KOPT-K1 (cell line): ENCODE data around the gene ACER3.
"Not testable (repeated sequence)": the region's sequence is repeated elsewhere in the genome, so short reads cannot be mapped to it uniquely, and the experiment has no call there.

ENCODE experiments used
- H3K27ac ChIP-seq: fragments of 200-600 bp; sonication (generic); 2 replicates; pipeline ENCODE4 v1.5.1; 2016; ENCODE audit warnings: antibody characterized with exemption, mild to moderate bottlenecking, low read depth, low read length; ENCODE audit not compliant: poor library complexity, severe bottlenecking
- H3K36me3 ChIP-seq: fragments of 200-600 bp; sonication (generic); 2 replicates; pipeline ENCODE4 v1.5.1; 2017; ENCODE audit warnings: antibody characterized with exemption, mild to moderate bottlenecking, low read length, moderate library complexity; ENCODE audit not compliant: insufficient read depth
- H3K9me3 ChIP-seq: fragments of 200-600 bp; sonication (generic); 2 replicates; pipeline ENCODE4 v1.5.1; 2017; ENCODE audit warnings: antibody characterized with exemption, low read length, mild to moderate bottlenecking; ENCODE audit not compliant: insufficient read depth, poor library complexity, severe bottlenecking

Gene ACER3

DNA sequence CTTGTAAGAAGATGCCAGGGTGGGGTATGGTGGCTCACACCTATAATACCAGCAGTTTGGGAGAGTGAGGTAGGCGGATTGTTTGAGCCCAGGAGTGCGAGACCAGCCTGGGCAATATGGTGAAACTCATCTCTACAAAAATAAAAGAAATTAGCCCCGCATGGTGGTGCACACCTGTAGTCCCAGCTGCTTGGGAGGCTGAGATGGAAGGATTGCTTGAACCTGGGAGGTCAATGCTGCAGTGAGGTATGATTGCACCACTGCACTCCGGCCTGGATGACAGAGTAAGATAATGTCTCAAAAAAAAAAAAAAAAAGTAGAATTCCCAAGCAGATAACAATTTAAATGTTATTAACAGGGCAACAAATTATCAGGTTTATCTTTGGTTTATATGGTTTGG lies 20.2 kb downstream of the ACER3 start:
- Histone ChIP-seq H3K36me3 (no peaks in the 10 kb centered on the region), H3K27ac (no peak overlapping the region), H3K9me3 (no peaks in the 10 kb centered on the region)

DNA sequence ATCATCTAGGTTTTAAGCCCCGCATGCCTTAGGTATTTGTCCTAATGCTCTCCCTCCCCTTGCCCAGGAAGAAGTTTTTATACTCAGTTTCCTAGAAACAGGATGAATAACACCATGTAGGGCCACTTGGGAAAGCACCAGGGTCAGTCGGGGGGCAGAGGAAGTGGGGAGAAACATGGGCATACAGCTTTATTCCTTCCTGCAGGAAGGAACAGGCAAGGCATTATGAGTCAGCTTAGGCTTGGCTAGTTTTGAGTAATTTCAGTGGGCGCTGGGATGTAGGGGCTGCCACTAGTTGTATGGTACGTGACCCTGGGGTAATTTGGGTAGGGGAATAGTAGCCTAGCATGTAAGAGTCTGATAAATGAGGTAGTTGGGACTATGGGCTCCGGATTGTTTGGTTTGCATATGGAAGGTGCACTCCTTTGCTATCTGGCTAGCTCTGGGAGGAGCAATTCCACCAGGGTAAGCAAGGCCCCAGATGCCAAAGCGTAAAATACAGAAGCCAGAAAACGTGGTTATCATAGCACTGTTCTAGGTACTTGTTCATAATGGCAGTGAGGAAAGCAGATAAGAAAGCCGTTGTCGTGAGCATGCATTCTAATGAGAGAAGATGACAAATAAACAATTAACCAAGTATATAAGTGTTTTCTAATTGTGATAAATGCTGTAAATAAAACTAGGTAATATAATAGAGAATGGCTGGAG lies 24.8 kb downstream of the ACER3 start:
- Histone ChIP-seq H3K9me3 (no peaks in the 10 kb centered on the region), H3K36me3 (no peaks in the 10 kb centered on the region), H3K27ac (no peak overlapping the region)

DNA sequence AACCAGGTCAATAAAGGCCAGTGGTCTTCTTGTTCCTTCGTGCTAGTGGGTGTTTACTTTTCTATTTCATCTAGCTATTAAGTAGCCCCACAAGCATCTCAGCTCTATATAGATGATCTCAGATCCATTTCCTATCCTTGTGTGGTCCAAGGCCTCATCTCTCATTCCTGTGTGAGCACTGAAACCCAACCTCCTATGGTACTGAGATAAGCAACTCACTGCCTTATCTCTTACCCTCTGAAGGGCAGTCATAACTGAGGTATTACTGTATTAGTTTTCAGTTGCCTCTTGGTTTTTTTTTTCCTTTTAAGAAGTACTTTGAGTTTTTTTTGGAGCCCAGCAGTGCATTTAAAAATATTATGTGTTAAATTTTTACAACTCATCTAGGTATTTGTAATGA lies 28.3 kb downstream of the ACER3 start:
- no peak overlapping the region for H3K27ac ChIP-seq
- H3K36me3 ChIP-seq = no peaks in the 10 kb centered on the region
- no peaks in the 10 kb centered on the region for H3K9me3 ChIP-seq

DNA sequence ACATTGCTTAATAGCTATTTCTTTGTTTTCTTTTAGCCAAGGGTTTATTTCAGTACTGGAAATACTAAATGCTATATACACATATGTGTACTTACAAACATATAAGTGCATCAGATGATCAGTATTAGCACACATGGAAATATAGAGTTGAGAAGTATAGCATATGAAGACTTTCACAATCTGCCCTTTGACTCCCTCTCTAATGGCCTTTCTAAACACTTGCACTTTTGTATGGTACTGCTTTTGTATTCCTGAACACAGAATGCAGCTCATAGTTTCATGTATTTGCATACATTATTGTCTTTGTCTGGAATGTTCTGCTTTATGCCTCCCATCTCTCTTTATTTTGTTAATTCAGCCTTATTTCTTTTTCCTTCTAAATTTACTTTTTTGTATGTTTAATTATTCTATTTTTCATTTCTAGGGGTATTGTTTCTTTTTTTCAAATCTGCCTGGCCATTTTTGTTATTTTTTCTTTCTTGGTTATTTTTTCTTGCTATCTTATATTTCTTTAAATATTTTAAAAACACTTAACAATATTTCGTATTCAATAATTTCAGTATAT lies 28.8 kb downstream of the ACER3 start:
- no peaks in the 10 kb centered on the region for H3K9me3 ChIP-seq
- no peak overlapping the region for H3K27ac ChIP-seq
- H3K36me3 ChIP-seq = no peaks in the 10 kb centered on the region

DNA sequence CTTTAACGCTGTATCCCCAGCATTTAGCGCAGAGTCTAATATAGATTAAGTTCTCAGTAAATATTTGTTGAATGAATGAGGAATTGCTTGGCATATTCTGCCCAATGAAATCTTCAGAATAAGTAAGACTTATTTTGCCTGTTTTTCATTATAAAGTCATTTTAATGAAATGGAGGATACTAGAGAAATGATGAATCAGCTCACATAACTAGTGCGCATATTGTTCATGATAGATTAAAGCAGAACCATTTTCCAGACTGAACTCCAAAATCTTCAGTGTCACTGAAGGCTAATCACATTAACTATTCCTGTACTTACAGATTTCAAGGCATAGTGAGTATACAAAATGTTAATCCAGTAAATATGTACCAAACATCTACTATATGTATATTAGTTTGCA lies 29.6 kb downstream of the ACER3 start:
- Histone ChIP-seq H3K27ac (no peak overlapping the region), H3K9me3 (no peaks in the 10 kb centered on the region), H3K36me3 (no peaks in the 10 kb centered on the region)

DNA sequence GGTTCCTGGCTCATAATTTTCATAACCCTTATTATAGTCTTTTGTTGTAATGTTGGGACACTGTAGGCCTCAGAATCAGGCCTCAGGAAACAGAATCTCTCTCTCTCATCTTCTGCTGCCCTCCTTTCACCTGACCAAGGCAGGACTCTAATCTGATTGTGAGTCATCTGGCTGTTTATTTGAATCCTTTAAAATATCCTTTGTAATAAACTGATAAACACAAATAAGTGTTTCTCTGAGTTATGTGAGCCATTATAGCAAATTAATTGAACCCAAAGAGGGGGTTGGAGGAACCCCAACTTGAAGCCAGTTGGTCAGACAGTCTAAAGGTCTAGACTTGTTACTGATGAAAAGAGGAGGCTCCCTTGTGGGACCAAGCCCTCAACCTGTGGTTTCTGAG lies 30.6 kb downstream of the ACER3 start:
- Histone ChIP-seq H3K27ac (no peak overlapping the region), H3K36me3 (no peaks in the 10 kb centered on the region), H3K9me3 (no peaks in the 10 kb centered on the region)

DNA sequence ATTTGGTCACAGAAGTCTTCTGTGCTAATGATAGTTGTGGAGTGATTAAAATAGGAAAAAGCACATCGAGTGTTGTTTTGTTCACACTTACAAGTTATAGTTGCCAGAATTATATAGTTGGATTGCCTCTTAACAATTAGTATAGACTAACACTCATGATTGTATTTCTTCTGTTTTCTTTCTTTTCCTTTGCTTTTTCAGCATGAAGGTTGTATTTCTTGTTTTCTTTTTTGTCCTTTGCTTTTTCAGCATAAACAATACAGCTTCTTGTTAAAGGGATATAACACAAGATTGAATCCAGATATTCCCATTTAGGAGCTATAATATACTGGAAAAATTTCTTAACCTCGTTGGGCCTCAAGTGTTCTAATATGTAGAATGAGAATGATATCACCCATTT lies 31.1 kb downstream of the ACER3 start:
- Histone ChIP-seq H3K27ac (no peak overlapping the region), H3K36me3 (no peaks in the 10 kb centered on the region)

DNA sequence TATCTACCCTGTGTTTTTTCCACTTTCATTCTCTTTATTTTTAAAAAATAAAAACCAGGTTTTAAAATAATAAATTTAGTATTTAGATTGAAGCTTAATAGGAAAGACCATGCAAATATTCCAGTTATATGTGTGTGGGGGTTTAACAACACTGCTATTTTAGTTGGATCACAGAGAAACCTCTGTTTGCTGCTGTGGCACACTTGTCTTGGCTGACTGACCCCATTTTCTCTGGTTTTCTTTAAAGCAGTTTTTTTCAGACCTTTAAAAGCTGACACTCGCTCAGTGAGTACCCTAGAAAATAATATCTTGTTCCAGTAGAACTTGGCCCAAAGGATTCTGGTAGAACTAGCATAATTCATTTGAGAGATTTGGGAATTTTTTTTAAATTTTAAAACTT lies 31.6 kb downstream of the ACER3 start:
- H3K36me3 ChIP-seq = no peaks in the 10 kb centered on the region
- no peak overlapping the region for H3K27ac ChIP-seq
- no peaks in the 10 kb centered on the region for H3K9me3 ChIP-seq

More for the DNA sequence above, 31.1 kb downstream of the ACER3 start:
- no peaks in the 10 kb centered on the region for H3K9me3 ChIP-seq

DNA sequence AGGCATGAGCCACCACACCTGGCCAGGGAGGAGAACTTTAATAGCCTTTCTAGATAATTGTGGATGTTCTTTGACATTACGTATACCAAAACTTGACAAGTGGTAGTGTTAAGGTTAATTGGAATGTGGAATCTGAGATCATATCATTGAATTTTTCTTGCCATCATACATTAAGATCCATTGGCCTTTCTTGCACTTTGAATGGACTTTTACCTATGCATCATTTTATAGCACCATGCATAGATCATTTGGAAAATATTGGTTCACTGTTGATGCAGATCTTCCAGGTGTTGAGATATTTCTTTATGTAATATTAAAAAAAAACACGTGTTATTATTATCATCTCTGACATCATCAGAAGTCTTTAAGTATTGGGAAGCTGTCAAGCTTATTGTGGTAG lies 36.5 kb downstream of the ACER3 start:
- H3K9me3 ChIP-seq = no peaks in the 10 kb centered on the region
- H3K36me3 ChIP-seq = no peaks in the 10 kb centered on the region
- no peak overlapping the region for H3K27ac ChIP-seq

DNA sequence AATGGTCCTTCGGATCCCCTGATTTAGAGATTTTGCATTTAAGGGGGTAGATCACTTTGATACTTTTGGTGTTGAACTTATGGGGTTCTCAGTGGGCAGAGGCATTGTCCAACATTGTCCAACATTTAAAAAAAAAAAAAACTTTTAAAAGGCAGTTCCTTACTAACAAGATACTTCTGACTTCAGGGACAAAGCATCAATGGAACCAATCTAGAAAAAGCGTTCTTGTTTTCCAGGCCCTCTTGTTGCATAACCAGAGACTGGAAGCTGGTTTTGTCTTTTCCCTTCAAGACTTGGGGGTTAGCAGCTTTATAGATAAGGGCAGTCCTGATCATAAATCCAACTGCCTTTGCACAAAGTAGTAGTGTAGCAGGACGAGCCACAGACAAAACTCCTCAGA lies 40.4 kb downstream of the ACER3 start:
- H3K27ac ChIP-seq = no peak overlapping the region
- H3K36me3 ChIP-seq = no peaks in the 10 kb centered on the region
- H3K9me3 ChIP-seq = peaks cover 5% of the 10 kb centered on the region

DNA sequence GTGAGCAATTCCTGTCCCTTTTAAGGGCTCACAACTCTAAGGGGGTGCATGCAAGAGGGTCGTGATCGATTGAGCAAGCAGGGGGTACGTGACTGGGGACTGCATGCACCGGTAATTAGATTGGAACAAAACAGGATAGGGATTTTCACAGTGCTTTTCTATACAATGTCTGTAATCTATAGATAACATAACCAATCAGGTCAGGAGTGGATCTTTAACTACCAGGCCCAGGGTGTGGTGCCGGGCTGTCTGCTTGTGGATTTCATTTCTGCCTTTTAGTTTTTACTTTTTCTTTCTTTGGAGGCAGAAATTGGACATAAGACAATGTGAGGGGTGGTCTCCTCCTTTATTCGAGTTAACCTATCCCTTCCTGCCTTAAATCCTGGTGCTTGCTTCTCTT lies 40.9 kb downstream of the ACER3 start:
- H3K27ac ChIP-seq = not testable (repeated sequence)

DNA sequence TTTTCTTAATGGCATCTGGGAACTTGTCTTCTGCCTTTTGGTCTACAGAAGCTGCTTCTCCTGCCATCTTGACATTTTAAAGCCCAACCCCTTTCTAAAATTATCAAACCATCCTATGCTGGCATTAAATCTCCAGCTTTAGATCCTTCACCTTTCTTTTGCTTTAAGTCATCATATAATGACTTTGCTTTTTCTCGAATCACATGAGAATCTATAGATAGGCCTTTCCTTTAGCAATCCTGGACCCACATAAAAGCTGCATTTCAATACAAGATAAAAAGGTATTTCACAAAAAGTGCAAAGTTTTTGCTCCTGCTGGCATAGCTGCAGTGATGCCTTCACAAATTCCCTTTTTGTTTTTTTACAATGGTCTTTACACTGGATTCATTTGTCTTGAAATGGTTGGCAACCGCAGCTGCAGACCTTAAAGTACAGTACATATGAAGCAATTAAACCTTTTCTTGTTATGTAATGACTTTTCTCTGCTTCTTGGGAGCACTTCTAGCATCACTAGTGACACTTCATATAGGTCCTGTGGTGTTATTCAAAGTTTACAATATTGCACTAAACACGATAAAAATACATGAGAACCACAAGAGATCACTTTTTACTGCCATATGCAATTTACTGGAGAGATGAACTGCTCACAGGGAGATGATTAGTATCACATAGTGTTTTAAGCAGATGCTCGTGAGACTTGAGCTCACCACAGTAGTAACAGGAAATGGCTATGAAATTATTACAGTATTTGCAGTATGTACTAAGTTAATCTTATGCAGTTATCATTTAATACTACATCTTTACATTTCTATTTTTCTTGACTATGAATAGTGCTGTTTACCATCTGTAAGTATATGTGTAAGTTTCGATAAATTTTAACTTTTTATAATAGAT lies 41.6 kb downstream of the ACER3 start:
- H3K27ac ChIP-seq = no peak overlapping the region
- H3K9me3 ChIP-seq = peaks cover 18% of the 10 kb centered on the region
- H3K36me3 ChIP-seq = no peaks in the 10 kb centered on the region

More for the DNA sequence above, 40.9 kb downstream of the ACER3 start:
- H3K9me3 ChIP-seq = peaks cover 10% of the 10 kb centered on the region
- not testable (repeated sequence) for H3K36me3 ChIP-seq

DNA sequence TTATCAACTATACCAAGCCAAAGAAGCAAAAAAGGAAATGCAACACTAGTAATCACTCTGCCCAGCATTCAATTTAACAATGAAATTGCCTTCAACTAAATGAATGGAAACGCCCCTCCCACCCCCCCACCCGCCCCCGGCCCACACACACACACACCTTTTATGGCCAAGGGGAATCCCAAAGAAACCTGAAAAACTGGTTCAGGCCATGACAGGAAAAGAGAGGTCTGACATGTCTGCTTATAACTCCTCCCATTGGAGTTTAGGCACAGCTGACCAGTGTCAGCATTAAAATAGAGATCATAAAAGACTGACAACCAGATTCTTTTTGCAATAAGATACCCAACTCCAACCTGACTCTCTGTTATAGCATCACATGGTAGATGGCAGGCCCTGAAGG lies 42.6 kb downstream of the ACER3 start:
- no peaks in the 10 kb centered on the region for H3K36me3 ChIP-seq
- H3K27ac ChIP-seq = no peak overlapping the region
- peaks cover 21% of the 10 kb centered on the region for H3K9me3 ChIP-seq

DNA sequence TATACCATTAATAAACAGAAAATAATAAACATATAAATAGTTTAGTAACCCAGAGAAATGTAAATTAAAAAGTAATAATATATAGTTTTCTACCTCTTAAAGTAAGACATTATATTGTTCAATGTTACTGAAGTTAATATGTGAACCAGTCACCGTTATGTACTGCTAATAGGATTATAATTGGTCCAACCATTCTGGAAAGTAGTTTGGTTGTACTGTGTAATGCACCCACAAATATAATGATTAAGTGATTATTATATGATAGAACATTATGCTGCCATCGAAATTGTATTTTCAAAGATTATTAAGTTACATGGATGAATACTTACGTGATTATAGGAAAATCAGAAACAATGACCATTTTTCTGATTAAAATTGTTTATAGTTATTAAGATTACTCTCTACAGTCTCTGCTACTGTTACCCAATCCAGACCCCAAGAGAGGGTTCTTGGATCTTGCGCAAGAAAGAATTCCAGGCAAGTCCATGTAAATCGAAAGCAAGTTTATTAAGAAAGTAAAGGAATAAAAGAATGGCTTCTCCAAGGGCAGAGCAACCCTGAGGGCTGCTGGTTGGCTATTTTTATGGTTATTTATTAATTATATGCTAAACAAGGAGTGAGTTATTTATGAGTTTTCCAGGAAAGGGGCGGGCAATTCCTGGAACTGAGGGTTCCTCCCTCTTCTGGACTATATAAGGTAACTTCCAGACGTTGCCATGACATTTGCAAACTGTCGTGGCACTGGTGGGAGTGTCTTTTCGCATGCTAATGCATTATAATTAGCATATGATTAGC lies 50.1 kb downstream of the ACER3 start:
- no peaks in the 10 kb centered on the region for H3K36me3 ChIP-seq
- peaks cover 19% of the 10 kb centered on the region for H3K9me3 ChIP-seq
- H3K27ac ChIP-seq = no peak overlapping the region

DNA sequence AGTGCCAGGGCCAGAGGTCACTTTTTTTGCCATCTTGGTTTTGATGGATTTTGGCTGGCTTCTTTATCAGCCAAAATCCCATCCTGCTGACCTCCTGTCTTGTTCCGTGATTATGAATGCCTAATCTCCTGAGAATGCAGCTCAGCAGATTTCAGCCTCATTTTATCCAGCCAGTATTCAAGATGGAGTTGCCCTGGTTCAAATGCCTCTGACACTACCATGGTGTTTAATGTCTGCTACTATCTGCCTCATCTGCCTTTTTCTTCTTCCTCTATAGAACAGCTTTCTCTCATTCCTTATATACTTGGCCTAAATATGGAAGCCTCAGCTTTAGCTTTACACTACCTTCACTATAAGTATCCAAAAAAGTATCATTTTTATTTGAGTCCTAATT lies 50.7 kb downstream of the ACER3 start:
- no peaks in the 10 kb centered on the region for H3K36me3 ChIP-seq
- peaks cover 14% of the 10 kb centered on the region for H3K9me3 ChIP-seq
- no peak overlapping the region for H3K27ac ChIP-seq
